Omental fat pad (tissue), 4 donors: Measurements from ENCODE around the gene ACOT7. TPM values are rescaled to one million over a fixed set of nuclear protein-coding genes. Genes with fewer than 3 reads are reported as not detected.

Source experiments
- ATAC-seq: fragments of 150-250 bp; one replicate; pipeline ENCODE4 v1.9.1; 2016; ENCODE audit warnings: mild to moderate bottlenecking, moderate library complexity; ENCODE audit not compliant: low FRiP score
- DNase-seq: peaks from one replicate; pipeline ENCODE4 v3.0.0-alpha.2; 2019; ENCODE audit warnings: low spot score
- CTCF ChIP-seq, 3 donors: fragments of 450-650 bp; IDR thresholded peaks; one replicate each; pipeline ENCODE4 v1.5.1; 2016 to 2017; ENCODE audit warnings: antibody characterized with exemption in 3 of 3, mild to moderate bottlenecking in 3 of 3, moderate library complexity in 2 of 3
- total RNA-seq, 4 donors: library from RNA; depleted of rRNA; stranded (reverse); fragments of >200 nt; gene quantifications; one replicate each; pipeline ENCODE4 v1.1.0, GENCODE V29; 2016

Gene ACOT7
- total RNA-seq, 4 donors from 2014 or later: 7.4 to 16.7 (median 9.2) TPM

- no peak for DNase-seq
- ATAC-seq: no peak
- no peak for TF ChIP-seq CTCF (IDR thresholded peaks at IDR 0.05)
These were observed 149.0 kb downstream of the ACOT7 start for GRCh38 chr1:6244401-6245049.

GRCh38 chr1:6243993-6244392 lies 149.6 kb downstream of the ACOT7 start, which contains the start of gene HES3:
TSS of gene HES3 (plus strand) at chr1:6244179. CDS start at chr1:6244366, 187 bp downstream.
- no peak for TF ChIP-seq CTCF (IDR thresholded peaks at IDR 0.05)
- no peak for ATAC-seq
- DNase-seq: no peak

- TF ChIP-seq CTCF (IDR thresholded peaks at IDR 0.05): no peak
- DNase-seq (no peak), ATAC-seq (no peak)
These were observed 150.3 kb downstream of the ACOT7 start for GRCh38 chr1:6243053-6243834.

- no peak for TF ChIP-seq CTCF (IDR thresholded peaks at IDR 0.05)
- no peak for ATAC-seq
These were observed 151.5 kb downstream of the ACOT7 start for GRCh38 chr1:6241887-6242740.

GRCh38 chr1:6241107-6241886 lies 152.3 kb downstream of the ACOT7 start:
- DNase-seq: no peak
- no peak for TF ChIP-seq CTCF (IDR thresholded peaks at IDR 0.05)
- ATAC-seq: no peak

More at GRCh38 chr1:6241887-6242740, 151.5 kb downstream of the ACOT7 start:
- DNase-seq: no peak
